LNCaP clone FGC (cell line): ENCODE measurements around the gene FLRT3.

Source experiments
- DNase-seq: peaks from one replicate; pipeline ENCODE4 v3.0.0-alpha.2; 2011; ENCODE audit warnings: low read depth
- H3K4me3 ChIP-seq: 2 replicates; pipeline ENCODE4 v1.5.1; 2011; ENCODE audit warnings: mild to moderate bottlenecking, low read depth, low read length, control low read depth
- CTCF ChIP-seq: IDR thresholded peaks from 2 replicates; pipeline ENCODE4 v1.5.1; 2012; ENCODE audit warnings: mild to moderate bottlenecking; ENCODE audit not compliant: control insufficient read depth, insufficient read depth; ENCODE audit errors: extremely low read depth

Gene FLRT3

DNA sequence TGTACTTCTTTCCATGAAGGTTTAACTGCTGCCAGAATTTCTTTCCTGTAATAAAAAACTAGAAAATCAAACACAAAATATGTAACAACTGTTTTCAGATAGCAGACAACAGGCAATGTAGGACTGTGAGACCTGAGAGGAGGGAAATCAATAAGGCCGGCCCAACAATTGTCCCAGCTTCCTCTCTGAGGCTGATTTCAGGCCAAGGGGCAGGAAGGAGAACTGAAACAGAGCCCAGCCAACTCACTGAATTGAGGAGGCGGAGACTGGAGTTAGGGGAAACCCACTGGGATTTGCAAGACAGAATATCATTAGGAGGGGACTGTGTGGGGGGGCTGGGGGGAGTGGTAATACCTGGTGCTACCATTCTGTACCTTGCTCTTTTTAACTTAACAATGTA is 42.2 kb downstream of the FLRT3 start:
- no peak overlapping the region for H3K4me3 ChIP-seq
- DNase-seq: no peak
- no peak for TF ChIP-seq CTCF

GRCh38 chr20:14291502-14291901 is 45.9 kb downstream of the FLRT3 start:
- no peak overlapping the region for H3K4me3 ChIP-seq
- no peak for TF ChIP-seq CTCF
- no peak for DNase-seq

GRCh38 chr20:14288341-14289330 is 48.8 kb downstream of the FLRT3 start:
- no peak overlapping the region for H3K4me3 ChIP-seq
- no peak for TF ChIP-seq CTCF
- no peak for DNase-seq

GRCh38 chr20:14284443-14284842 is 53.0 kb downstream of the FLRT3 start:
- TF ChIP-seq CTCF: no peak
- no peak overlapping the region for H3K4me3 ChIP-seq
- no peak for DNase-seq

- no peak for DNase-seq
- TF ChIP-seq CTCF: no peak
- no peak overlapping the region for H3K4me3 ChIP-seq
Observed at GRCh38 chr20:14282140-14282539, 55.3 kb downstream of the FLRT3 start.
